Loucy (cell line): ENCODE data around the gene STON2.

Experiments
- EZH2phosphoT487 ChIP-seq: fragments of 200-600 bp; IDR thresholded peaks from 2 replicates; pipeline ENCODE4 v1.6.1; 2018; ENCODE audit warnings: antibody characterized with exemption, mild to moderate bottlenecking, moderate library complexity, borderline replicate concordance
- TF ChIP-seq, protein P1 (sequence below): fragments of 200-600 bp; sonication (generic); conservative IDR thresholded peaks from 2 replicates; pipeline ENCODE4 v1.5.1; 2014; ENCODE audit warnings: mild to moderate bottlenecking, antibody characterized with exemption, low read length

DNA sequence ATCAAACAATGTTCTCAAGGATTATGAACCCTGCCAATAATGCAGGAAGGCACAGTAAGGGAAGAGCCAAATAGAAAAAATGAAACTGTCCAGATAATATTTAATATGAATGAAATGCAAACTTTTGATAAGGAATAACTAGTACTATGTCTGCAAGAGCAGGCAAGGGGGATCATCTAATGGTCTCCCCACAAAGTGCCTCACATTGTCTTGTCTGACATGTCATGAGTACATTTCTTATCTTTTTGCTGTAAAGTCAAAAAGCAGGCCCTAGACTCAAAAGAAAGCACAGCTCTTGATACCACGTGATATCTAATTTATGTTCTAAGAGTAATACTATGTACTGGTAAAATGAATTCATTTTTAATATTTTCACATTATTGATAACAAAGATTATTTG is 135.5 kb downstream of the STON2 start:
- TF ChIP-seq, protein P1, sequence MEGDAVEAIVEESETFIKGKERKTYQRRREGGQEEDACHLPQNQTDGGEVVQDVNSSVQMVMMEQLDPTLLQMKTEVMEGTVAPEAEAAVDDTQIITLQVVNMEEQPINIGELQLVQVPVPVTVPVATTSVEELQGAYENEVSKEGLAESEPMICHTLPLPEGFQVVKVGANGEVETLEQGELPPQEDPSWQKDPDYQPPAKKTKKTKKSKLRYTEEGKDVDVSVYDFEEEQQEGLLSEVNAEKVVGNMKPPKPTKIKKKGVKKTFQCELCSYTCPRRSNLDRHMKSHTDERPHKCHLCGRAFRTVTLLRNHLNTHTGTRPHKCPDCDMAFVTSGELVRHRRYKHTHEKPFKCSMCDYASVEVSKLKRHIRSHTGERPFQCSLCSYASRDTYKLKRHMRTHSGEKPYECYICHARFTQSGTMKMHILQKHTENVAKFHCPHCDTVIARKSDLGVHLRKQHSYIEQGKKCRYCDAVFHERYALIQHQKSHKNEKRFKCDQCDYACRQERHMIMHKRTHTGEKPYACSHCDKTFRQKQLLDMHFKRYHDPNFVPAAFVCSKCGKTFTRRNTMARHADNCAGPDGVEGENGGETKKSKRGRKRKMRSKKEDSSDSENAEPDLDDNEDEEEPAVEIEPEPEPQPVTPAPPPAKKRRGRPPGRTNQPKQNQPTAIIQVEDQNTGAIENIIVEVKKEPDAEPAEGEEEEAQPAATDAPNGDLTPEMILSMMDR = no peak
- TF ChIP-seq EZH2phosphoT487 = no peak
